Sigmoid colon (tissue), 7 donors: ENCODE data around the gene ASB3. TPM values are rescaled to one million over a fixed set of nuclear protein-coding genes. Genes with fewer than 3 reads are reported as not detected.

ENCODE experiments used
- DNase-seq: peaks from one replicate; pipeline ENCODE4 v3.0.0-alpha.2; 2019
- H3K27ac ChIP-seq, 4 donors: fragments of 200-600 bp; sonication (generic); one replicate each; pipeline ENCODE4 v1.5.1; 2016 to 2019; ENCODE audit warnings: mild to moderate bottlenecking in 1 of 4
- H3K27me3 ChIP-seq, 3 donors: fragments of 200-600 bp; sonication (generic); one replicate each; pipeline ENCODE4 v1.5.1; 2019; ENCODE audit warnings: mild to moderate bottlenecking in 1 of 3
- H3K36me3 ChIP-seq, 4 donors: fragments of 200-600 bp; sonication (generic); one replicate each; pipeline ENCODE4 v1.5.1; 2016 to 2019
- H3K4me1 ChIP-seq, 4 donors: fragments of 200-600 bp; sonication (generic); one replicate each; pipeline ENCODE4 v1.5.1; 2017 to 2019
- H3K4me3 ChIP-seq, 4 donors: fragments of 200-600 bp; sonication (generic); one replicate each; pipeline ENCODE4 v1.5.1; 2017 to 2019; ENCODE audit warnings: mild to moderate bottlenecking in 2 of 4, moderate library complexity in 1 of 4
- H3K9me3 ChIP-seq, 4 donors: fragments of 200-600 bp in 3 of 4; sonication (generic) in 3 of 4; one replicate each; pipeline versions ENCODE4 v1.5.1 to v1.6.1; 2013 to 2019
- EP300 ChIP-seq, 4 donors: sonication (generic); formaldehyde crosslinking; IDR thresholded peaks; one replicate each; pipeline ENCODE4 v1.6.1; 2017; ENCODE audit warnings: antibody characterized with exemption in 4 of 4
- POLR2A ChIP-seq, 2 donors: fragments of 450-650 bp; IDR thresholded peaks; one replicate each; pipeline ENCODE4 v1.6.1; 2016; ENCODE audit warnings: antibody characterized with exemption in 2 of 2, mild to moderate bottlenecking in 2 of 2, moderate library complexity in 2 of 2
- POLR2AphosphoS5 ChIP-seq, 4 donors: sonication (generic); formaldehyde crosslinking; IDR thresholded peaks; one replicate each; pipeline ENCODE4 v1.6.1; 2017; ENCODE audit warnings: antibody characterized with exemption in 4 of 4
- WGBS, 2 donors: extraction: QIAGEN DNeasy Blood & Tissue Kit; methylation state at CpG; one replicate each; pipeline ENCODE4 v1.1.7; 2013; 5-methylcytosine and 5-hydroxymethylcytosine counted together
- intact Hi-C: fragments of 100-400 bp; cut with DNase I; formaldehyde crosslinking; loops from one replicate; pipeline ENCODE4 v1.15.1; 2023
- polyA plus RNA-seq, 3 donors: library from polyadenylated mRNA; stranded (reverse); fragments of 200-250 nt; gene quantifications; one replicate each; pipeline ENCODE4 v1.2.3, GENCODE V29; 2013
- total RNA-seq, 4 donors: library from RNA; depleted of rRNA; stranded (reverse); fragments of >200 nt; gene quantifications; one replicate each; pipeline ENCODE4 v1.1.0, GENCODE V29; 2016
- TF ChIP-seq, protein P1 (sequence below), 4 experiments: fragments of 450-650 bp in 3 of 4; fragments of 200-600 bp in 1 of 4; IDR thresholded peaks; one replicate each; pipeline ENCODE4 v1.5.1; 2016 to 2019; ENCODE audit warnings: antibody characterized with exemption in 4 of 4, mild to moderate bottlenecking in 3 of 4, moderate library complexity in 2 of 4
- donor health status: healthy with polysubstance abuse.
- donor health status: Bipolar disorder and iron deficiency.
- donor health status: healthy.

The ASB3 gene
- total and polyA plus RNA-seq, 7 donors, result 2.8 to 25.7 (median 14.4) TPM

GRCh38 chr2:53652131-53652530, 134.6 kb downstream of the ASB3 start:
- no peak overlapping the region for H3K4me3 ChIP-seq
- peaks cover 0 to 30% (median 21%) of the 10 kb centered on the region in 4 donors for H3K4me1 ChIP-seq
- TF ChIP-seq POLR2A (IDR thresholded peaks at IDR 0.05) (no peak), POLR2AphosphoS5 (IDR thresholded peaks at IDR 0.05) (no peak), EP300 (IDR thresholded peaks at IDR 0.05) (no peak)
- TF ChIP-seq, protein P1, sequence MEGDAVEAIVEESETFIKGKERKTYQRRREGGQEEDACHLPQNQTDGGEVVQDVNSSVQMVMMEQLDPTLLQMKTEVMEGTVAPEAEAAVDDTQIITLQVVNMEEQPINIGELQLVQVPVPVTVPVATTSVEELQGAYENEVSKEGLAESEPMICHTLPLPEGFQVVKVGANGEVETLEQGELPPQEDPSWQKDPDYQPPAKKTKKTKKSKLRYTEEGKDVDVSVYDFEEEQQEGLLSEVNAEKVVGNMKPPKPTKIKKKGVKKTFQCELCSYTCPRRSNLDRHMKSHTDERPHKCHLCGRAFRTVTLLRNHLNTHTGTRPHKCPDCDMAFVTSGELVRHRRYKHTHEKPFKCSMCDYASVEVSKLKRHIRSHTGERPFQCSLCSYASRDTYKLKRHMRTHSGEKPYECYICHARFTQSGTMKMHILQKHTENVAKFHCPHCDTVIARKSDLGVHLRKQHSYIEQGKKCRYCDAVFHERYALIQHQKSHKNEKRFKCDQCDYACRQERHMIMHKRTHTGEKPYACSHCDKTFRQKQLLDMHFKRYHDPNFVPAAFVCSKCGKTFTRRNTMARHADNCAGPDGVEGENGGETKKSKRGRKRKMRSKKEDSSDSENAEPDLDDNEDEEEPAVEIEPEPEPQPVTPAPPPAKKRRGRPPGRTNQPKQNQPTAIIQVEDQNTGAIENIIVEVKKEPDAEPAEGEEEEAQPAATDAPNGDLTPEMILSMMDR (IDR thresholded peaks at IDR 0.05), result no peak
- WGBS, 2 donors, result 97 to 98% methylated on average over 2 of the region's 2 CpGs
- H3K36me3 ChIP-seq, result no peaks in the 10 kb centered on the region
- no peaks in the 10 kb centered on the region for H3K27me3 ChIP-seq
- H3K27ac ChIP-seq, result no peak overlapping the region
- no peak for DNase-seq
- intact Hi-C loops, result loop anchor here (5.0 to 10.0 kb wide), 2 partner anchors 87 to 165 kb away; no protein-coding TSS in a partner anchor
- H3K9me3 ChIP-seq, result no peaks in the 10 kb centered on the region

- WGBS, 2 donors, result 91 to 95% methylated on average over 2 of the region's 2 CpGs
- H3K27me3 ChIP-seq, result no peaks in the 10 kb centered on the region
- H3K36me3 ChIP-seq, result no peaks in the 10 kb centered on the region
- H3K4me1 ChIP-seq, result no peaks in the 10 kb centered on the region
- no peak overlapping the region for H3K27ac ChIP-seq
- DNase-seq, result no peak
- H3K4me3 ChIP-seq, result no peak overlapping the region
- intact Hi-C loops, result no loop called here
- H3K9me3 ChIP-seq, result no peaks in the 10 kb centered on the region
- TF ChIP-seq, protein P1 (IDR thresholded peaks at IDR 0.05), result no peak
These were observed 140.0 kb downstream of the ASB3 start for GRCh38 chr2:53646788-53647187.

DNA sequence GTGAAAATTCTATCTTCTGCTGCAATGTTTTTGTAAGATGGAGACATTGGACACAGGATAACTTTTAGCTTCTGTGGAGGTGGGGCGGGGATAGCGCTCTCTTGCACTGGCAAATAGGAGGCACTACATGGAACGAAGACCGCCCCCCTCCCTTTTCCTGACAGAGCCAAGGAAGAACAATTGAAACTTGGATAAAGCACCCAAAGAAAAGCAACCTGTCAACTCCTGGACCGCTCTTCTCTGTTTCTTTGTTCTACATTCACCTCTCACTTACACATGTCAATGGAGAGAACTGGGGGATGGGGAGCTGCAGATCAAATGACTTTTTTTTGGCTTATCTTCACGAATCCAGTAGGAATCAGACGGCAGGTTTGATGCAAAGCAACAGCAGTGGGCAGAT, 145.5 kb downstream of the ASB3 start:
- 82 to 83% methylated on average over 7 of the region's 7 CpGs for WGBS, 2 donors
- no peak overlapping the region for H3K27ac ChIP-seq
- H3K9me3 ChIP-seq, result no peaks in the 10 kb centered on the region
- no peak for DNase-seq
- H3K36me3 ChIP-seq, result no peaks in the 10 kb centered on the region
- TF ChIP-seq POLR2A (IDR thresholded peaks at IDR 0.05), result no peak
- TF ChIP-seq, protein P1 (IDR thresholded peaks at IDR 0.05), result no peak
- no peak for TF ChIP-seq POLR2AphosphoS5 (IDR thresholded peaks at IDR 0.05)
- no peak for TF ChIP-seq EP300 (IDR thresholded peaks at IDR 0.05)
- H3K27me3 ChIP-seq, result no peaks in the 10 kb centered on the region
- H3K4me1 ChIP-seq, result no peaks in the 10 kb centered on the region
- H3K4me3 ChIP-seq, result no peak overlapping the region
- intact Hi-C loops, result no loop called here

GRCh38 chr2:53640466-53640865, 146.3 kb downstream of the ASB3 start:
- no peak overlapping the region for H3K4me3 ChIP-seq
- no peak overlapping the region for H3K27ac ChIP-seq
- H3K36me3 ChIP-seq, result no peaks in the 10 kb centered on the region
- intact Hi-C loops, result no loop called here
- H3K9me3 ChIP-seq, result no peaks in the 10 kb centered on the region
- 92 to 97% methylated on average over 3 of the region's 3 CpGs for WGBS, 2 donors
- no peaks in the 10 kb centered on the region for H3K27me3 ChIP-seq
- no peaks in the 10 kb centered on the region for H3K4me1 ChIP-seq
- no peak for DNase-seq
- TF ChIP-seq, protein P1 (IDR thresholded peaks at IDR 0.05), result no peak
- no peak for TF ChIP-seq EP300 (IDR thresholded peaks at IDR 0.05)
- no peak for TF ChIP-seq POLR2AphosphoS5 (IDR thresholded peaks at IDR 0.05)

DNA sequence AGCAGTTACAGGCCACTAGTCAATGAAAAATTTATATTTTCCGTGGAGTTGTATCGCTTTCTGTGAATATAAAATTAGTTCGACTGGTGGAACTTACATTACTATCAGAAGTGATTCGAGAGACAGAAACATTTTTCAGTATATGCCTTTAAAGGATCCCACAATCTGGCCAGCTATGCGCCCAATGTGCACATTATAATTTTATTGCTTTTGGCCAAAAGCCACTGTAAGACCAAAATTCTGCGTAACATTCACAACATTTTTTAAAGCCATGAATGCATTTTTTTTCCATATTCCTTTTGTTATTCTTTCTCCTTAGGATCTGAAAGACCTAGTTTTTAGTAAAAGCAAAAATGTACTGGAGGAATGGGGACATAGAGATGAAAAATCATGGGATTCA, 150.2 kb downstream of the ASB3 start:
- Histone ChIP-seq H3K4me3 (no peak overlapping the region), H3K27me3 (no peaks in the 10 kb centered on the region), H3K4me1 (no peaks in the 10 kb centered on the region), H3K9me3 (no peaks in the 10 kb centered on the region), H3K36me3 (no peaks in the 10 kb centered on the region), H3K27ac (no peak overlapping the region)
- intact Hi-C loops, result no loop called here
- WGBS, 2 donors, result 78 to 83% methylated on average over 6 of the region's 6 CpGs
- TF ChIP-seq, protein P1 (IDR thresholded peaks at IDR 0.05), result no peak
- TF ChIP-seq EP300 (IDR thresholded peaks at IDR 0.05) (no peak), POLR2A (IDR thresholded peaks at IDR 0.05) (no peak), POLR2AphosphoS5 (IDR thresholded peaks at IDR 0.05) (no peak)
- no peak for DNase-seq
